Mucosa of rectum (tissue), 2 donors: ENCODE measurements around the gene LRP5.
A peak's percentile ranks its signal among the peaks of the same experiment; 100 is the strongest.

ENCODE experiments used
- H3K27ac ChIP-seq, 2 donors: one replicate each; pipeline ENCODE4 v1.7.0; 2013; ENCODE audit warnings: inconsistent platforms in 2 of 2, low read depth in 2 of 2, low read length in 2 of 2
- H3K27me3 ChIP-seq, 2 donors: one replicate each; pipeline ENCODE4 v1.7.0; 2013; ENCODE audit warnings: low read length in 2 of 2; ENCODE audit not compliant: control insufficient read depth in 2 of 2, insufficient read depth in 2 of 2
- H3K36me3 ChIP-seq, 2 donors: one replicate each; pipeline ENCODE4 v1.7.0; 2013; ENCODE audit warnings: low read length in 2 of 2; ENCODE audit not compliant: control insufficient read depth in 2 of 2, insufficient read depth in 2 of 2
- H3K4me1 ChIP-seq, 2 donors: one replicate each; pipeline ENCODE4 v1.7.0; 2013; ENCODE audit warnings: low read length in 2 of 2, mild to moderate bottlenecking in 1 of 2; ENCODE audit not compliant: control insufficient read depth in 2 of 2, insufficient read depth in 2 of 2
- H3K4me3 ChIP-seq, 2 donors: one replicate each; pipeline ENCODE4 v1.7.0; 2013; ENCODE audit warnings: low read length in 2 of 2
- H3K9ac ChIP-seq, 2 donors: one replicate each; pipeline ENCODE4 v1.7.0; 2013; ENCODE audit warnings: low read length in 2 of 2, low read depth in 1 of 2, mild to moderate bottlenecking in 1 of 2
- H3K9me3 ChIP-seq, 2 donors: one replicate each; pipeline ENCODE4 v1.7.0; 2013; ENCODE audit warnings: low read length in 2 of 2; ENCODE audit not compliant: control insufficient read depth in 2 of 2
- donor health status: healthy.
- donor health status: Normal muscosa, but diverticular disease.

LRP5 gene

GRCh38 chr11:68328374-68329091, 16.1 kb downstream of the LRP5 start:
- H3K4me1 ChIP-seq: peaks cover 49 to 51% of the 10 kb centered on the region in 2 donors
- peak overlapping the region; percentile 18 to 68 for H3K27ac ChIP-seq
- no peaks in the 10 kb centered on the region for H3K36me3 ChIP-seq
- H3K9me3 ChIP-seq: no peaks in the 10 kb centered on the region
- H3K9ac ChIP-seq: peak overlapping the region in 1 of 2 donors; percentile 32
- H3K27me3 ChIP-seq: no peaks in the 10 kb centered on the region
- peak overlapping the region in 1 of 2 donors; percentile 22 for H3K4me3 ChIP-seq

GRCh38 chr11:68329536-68329935, 17.1 kb downstream of the LRP5 start:
- Histone ChIP-seq H3K9ac (no peak overlapping the region), H3K27me3 (no peaks in the 10 kb centered on the region), H3K36me3 (no peaks in the 10 kb centered on the region), H3K4me1 (peaks cover 49 to 51% of the 10 kb centered on the region in 2 donors), H3K9me3 (no peaks in the 10 kb centered on the region), H3K27ac (no peak overlapping the region), H3K4me3 (no peak overlapping the region)

DNA sequence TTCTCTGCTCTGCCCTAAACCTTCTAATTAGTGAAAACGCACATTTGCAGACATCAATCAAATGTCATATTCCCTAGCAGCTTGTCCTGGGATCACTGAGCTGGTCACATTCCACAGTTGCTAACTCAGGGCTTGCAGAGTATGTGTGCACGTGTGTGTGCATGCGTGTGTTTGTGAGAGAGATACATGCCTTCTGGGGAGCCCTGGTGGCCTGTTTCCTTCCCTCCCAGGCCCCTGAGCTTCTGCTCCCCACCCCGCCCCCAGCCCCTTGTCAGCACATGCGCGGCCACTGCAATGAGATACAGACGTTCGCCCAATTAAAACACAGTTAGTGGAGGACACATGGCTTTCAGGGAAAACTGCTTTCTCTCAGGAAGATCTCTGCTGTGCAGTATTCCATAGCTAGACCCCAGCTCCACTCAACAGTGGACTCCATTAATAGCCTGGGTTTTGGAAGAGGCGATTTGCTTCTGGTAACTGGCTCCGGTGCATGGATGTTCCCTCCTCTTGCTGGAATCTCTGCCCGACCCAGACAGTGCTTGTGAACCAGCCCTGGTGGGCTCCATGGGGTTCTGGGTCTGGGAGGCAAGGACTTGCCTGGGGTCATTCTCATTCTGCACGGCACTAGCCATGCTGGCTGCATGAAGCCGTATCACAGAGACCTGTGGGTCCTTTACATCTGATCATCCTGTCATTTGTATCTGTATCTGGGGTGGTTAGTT, 17.7 kb downstream of the LRP5 start:
- no peak overlapping the region for H3K9ac ChIP-seq
- H3K4me1 ChIP-seq: peaks cover 48 to 49% of the 10 kb centered on the region in 2 donors
- H3K9me3 ChIP-seq: no peaks in the 10 kb centered on the region
- H3K4me3 ChIP-seq: no peak overlapping the region
- peak overlapping the region in 1 of 2 donors; percentile 77 for H3K27ac ChIP-seq
- H3K27me3 ChIP-seq: no peaks in the 10 kb centered on the region
- H3K36me3 ChIP-seq: no peaks in the 10 kb centered on the region

DNA sequence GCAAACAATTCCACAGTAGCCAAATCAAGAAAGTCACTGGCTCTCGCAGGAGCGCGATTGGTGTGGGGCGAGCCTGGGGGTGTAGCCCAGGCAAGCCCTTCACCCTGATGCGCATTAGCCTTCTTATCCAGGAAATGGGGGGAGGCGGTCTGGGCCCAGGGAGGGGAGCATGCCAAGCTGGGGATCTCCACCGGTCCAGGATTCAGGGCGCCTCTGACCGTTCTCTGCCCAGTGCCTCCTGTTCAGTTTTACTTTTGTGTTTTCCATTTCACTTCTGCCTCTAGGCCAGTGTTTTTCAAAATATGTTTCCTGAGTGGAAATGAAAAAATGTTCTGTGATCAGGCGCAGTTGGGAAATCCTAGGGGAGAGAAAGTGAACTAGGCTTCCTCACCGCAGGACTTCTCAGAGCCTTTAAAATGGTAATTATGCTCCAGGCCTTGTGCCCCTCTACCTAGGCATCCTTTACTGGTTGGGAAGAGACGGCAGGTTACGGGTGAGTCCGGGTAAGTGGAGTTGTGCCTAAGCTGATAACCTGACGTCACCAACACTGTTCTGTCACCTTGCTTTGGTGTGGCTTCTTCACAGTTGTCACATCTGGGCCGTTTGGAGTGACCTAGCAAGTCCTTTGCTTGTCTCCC, 18.4 kb downstream of the LRP5 start:
- H3K9ac ChIP-seq: peak overlapping the region in 1 of 2 donors; percentile 52

DNA sequence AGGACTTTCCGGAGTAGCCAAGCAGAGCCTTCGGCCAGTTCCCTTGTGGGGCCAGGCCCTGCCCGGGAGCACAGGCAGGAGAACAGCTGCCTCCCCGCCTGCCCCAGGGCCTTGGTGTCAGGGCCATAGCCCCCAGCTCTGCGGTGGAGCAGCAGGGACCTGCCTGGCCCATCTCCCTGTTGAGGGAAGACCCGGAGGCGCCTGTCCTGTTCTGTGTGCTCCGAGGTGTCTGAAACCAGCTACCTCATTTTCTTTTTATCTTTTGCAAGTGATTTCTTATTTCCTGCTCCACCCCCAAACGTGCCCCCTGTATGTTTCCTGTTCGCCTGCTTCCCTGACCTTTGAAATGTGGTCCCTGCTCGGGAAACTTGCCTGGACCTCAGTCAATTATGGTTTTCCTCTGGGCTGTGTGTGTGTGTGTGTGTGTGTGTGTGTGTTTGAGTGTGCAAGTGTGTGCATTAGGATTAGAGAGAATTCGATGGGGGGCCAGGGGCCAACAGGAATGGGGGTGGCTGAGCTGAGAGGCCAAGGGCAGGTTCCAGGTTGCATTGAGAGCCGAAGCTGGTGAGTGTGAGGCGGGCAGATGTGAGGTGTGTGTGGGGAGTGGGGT, 19.1 kb downstream of the LRP5 start:
- Histone ChIP-seq H3K27ac (peak overlapping the region; percentile 67 to 77), H3K9me3 (no peaks in the 10 kb centered on the region), H3K9ac (peak overlapping the region in 1 of 2 donors; percentile 52), H3K36me3 (no peaks in the 10 kb centered on the region), H3K27me3 (no peaks in the 10 kb centered on the region), H3K4me1 (peaks cover 45 to 46% of the 10 kb centered on the region in 2 donors), H3K4me3 (no peak overlapping the region)

More for the DNA sequence above, 18.4 kb downstream of the LRP5 start:
- Histone ChIP-seq H3K4me1 (peaks cover 48 to 49% of the 10 kb centered on the region in 2 donors), H3K9me3 (no peaks in the 10 kb centered on the region), H3K27me3 (no peaks in the 10 kb centered on the region), H3K27ac (peak overlapping the region; percentile 67 to 77), H3K36me3 (no peaks in the 10 kb centered on the region), H3K4me3 (no peak overlapping the region)

GRCh38 chr11:68332186-68332585, 19.8 kb downstream of the LRP5 start:
- Histone ChIP-seq H3K4me1 (peaks cover 38 to 39% of the 10 kb centered on the region in 2 donors), H3K9me3 (no peaks in the 10 kb centered on the region), H3K36me3 (no peaks in the 10 kb centered on the region), H3K4me3 (no peak overlapping the region), H3K27ac (no peak overlapping the region), H3K9ac (no peak overlapping the region), H3K27me3 (no peaks in the 10 kb centered on the region)

GRCh38 chr11:68333173-68333572, 20.8 kb downstream of the LRP5 start:
- H3K9me3 ChIP-seq: no peaks in the 10 kb centered on the region
- no peaks in the 10 kb centered on the region for H3K27me3 ChIP-seq
- H3K4me3 ChIP-seq: no peak overlapping the region
- H3K9ac ChIP-seq: no peak overlapping the region
- H3K4me1 ChIP-seq: peaks cover 29 to 31% of the 10 kb centered on the region in 2 donors
- no peaks in the 10 kb centered on the region for H3K36me3 ChIP-seq
- no peak overlapping the region for H3K27ac ChIP-seq

- Histone ChIP-seq H3K4me3 (no peak overlapping the region), H3K9me3 (no peaks in the 10 kb centered on the region), H3K9ac (no peak overlapping the region), H3K27me3 (no peaks in the 10 kb centered on the region), H3K36me3 (no peaks in the 10 kb centered on the region), H3K27ac (no peak overlapping the region), H3K4me1 (peaks cover 19 to 21% of the 10 kb centered on the region in 2 donors)
These were observed 22.5 kb downstream of the LRP5 start for GRCh38 chr11:68334923-68335322.

DNA sequence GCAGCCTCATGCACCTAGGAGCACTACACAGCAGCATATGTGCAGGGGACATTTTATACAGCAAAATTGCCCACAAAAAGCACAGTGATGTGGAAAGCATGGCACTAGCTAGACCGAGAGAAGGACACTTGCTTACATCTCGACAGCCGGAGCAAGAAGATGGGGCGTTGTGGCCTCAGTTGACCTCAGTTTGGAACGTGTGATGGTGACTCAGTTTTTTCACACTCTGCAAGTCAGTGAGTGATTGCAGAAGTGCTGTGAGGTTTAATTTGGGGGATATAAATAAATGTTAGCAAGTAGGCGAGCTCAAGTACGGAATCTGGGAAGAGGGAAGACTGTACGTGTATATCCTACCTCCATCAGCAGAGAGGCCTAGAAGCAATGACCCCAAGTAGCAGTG, 23.3 kb downstream of the LRP5 start:
- Histone ChIP-seq H3K36me3 (no peaks in the 10 kb centered on the region), H3K27me3 (no peaks in the 10 kb centered on the region), H3K4me3 (no peak overlapping the region), H3K9ac (no peak overlapping the region), H3K4me1 (peaks cover 12 to 16% of the 10 kb centered on the region in 2 donors), H3K9me3 (no peaks in the 10 kb centered on the region), H3K27ac (no peak overlapping the region)

DNA sequence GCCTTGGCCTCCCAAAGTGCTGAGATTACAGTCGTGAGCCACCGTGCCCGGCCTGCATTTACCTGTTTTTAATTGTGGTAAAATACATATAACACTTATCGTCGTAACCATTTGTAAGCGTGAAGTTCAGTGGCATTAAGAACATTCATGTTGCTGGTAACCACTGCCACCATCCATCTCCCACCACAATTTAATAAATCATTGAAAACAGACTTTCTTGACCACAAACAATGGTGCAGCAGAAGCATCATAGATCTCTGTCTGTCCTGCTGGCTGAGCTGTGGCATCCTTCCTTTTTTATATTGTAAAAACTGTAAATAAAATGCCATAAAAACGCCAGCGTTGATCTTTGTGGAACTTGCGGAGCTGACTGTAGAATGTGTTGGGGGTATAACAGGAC, 24.3 kb downstream of the LRP5 start:
- Histone ChIP-seq H3K27me3 (no peaks in the 10 kb centered on the region), H3K36me3 (no peaks in the 10 kb centered on the region), H3K4me1 (peaks cover 10 to 11% of the 10 kb centered on the region in 2 donors), H3K9ac (no peak overlapping the region), H3K27ac (no peak overlapping the region), H3K4me3 (no peak overlapping the region), H3K9me3 (no peaks in the 10 kb centered on the region)
